ENCODE data around the gene ZNF787.

DNA sequence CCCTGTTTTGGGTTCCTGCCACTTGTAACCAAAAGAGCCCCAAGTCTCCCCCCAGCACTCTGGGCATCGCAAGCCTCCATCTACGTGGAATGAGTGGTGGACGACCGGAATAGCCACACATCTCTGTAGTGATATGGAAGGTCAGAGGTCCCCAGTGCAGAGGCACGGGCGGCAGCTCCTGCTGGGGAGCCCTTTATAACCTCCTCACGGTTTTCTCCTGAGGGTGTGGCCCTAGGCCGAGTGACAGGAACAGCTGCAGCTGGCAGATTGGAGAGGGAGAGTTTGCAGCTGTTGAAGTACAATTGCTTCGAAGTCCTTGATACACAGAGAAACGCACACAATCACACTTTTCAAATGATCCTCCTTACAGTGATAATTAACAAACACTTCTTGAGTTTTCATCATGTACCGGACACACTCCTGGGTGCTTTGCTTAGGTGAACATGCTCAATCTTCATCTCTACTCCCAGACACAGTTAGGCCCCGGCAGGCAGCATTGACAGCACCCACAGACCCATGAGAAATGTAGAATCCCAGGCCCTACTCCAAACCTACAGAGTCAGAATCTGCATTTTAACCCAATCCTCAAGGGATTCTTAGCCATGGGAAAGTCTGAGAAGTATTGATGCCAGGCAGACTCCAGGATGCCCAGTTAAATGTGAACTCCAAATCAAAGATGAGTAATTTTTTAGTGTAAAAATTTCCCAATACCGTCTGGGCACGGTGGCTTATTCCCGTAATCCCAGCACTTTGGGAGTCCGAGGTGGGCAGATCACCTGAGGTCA lies 4.9 kb upstream of the ZNF787 start:
- TF ChIP-seq, protein P1, sequence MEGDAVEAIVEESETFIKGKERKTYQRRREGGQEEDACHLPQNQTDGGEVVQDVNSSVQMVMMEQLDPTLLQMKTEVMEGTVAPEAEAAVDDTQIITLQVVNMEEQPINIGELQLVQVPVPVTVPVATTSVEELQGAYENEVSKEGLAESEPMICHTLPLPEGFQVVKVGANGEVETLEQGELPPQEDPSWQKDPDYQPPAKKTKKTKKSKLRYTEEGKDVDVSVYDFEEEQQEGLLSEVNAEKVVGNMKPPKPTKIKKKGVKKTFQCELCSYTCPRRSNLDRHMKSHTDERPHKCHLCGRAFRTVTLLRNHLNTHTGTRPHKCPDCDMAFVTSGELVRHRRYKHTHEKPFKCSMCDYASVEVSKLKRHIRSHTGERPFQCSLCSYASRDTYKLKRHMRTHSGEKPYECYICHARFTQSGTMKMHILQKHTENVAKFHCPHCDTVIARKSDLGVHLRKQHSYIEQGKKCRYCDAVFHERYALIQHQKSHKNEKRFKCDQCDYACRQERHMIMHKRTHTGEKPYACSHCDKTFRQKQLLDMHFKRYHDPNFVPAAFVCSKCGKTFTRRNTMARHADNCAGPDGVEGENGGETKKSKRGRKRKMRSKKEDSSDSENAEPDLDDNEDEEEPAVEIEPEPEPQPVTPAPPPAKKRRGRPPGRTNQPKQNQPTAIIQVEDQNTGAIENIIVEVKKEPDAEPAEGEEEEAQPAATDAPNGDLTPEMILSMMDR (conservative IDR thresholded peaks at IDR 0.05; ENCODE audit: low read length): no peak
- no peak for TF ChIP-seq EZH2phosphoT487 (IDR thresholded peaks at IDR 0.05; ENCODE audit: borderline replicate concordance)

All from Loucy (cell line).